ENCODE results near the gene NRF1.

The NRF1 gene

GRCh38 chr7:129754406-129754805 is 142.9 kb downstream of the NRF1 start:
- Histone ChIP-seq H3K4me1 (ENCODE audit: low read length) (no peaks in the 10 kb centered on the region), H3K79me2 (ENCODE audit: low read length) (no peaks in the 10 kb centered on the region), H3K9me2 (replicated peaks; ENCODE audit: insufficient read depth, low read length) (no peaks in the 10 kb centered on the region), H3K9me3 (replicated peaks; ENCODE audit: insufficient read depth, low read length) (no peaks in the 10 kb centered on the region), H3K36me3 (replicated peaks; ENCODE audit: insufficient read depth, low read length) (no peaks in the 10 kb centered on the region), H3K27me3 (replicated peaks; ENCODE audit: insufficient read depth, low read length) (no peaks in the 10 kb centered on the region), H4K20me1 (ENCODE audit: insufficient read depth, low read length) (no peaks in the 10 kb centered on the region), H3K27ac (ENCODE audit: low read length) (no peak overlapping the region), H3F3A (ENCODE audit: insufficient read depth, low read length) (no peaks in the 10 kb centered on the region), H2AFZ (ENCODE audit: low read length) (no peak overlapping the region), H3K4me2 (ENCODE audit: low read depth, low read length) (no peak overlapping the region), H3K9ac (ENCODE audit: low read length) (no peak overlapping the region), H3K4me3 (ENCODE audit: low read length) (no peak overlapping the region)
- no peak for DNase-seq
- TF ChIP-seq EZH2phosphoT487 (IDR thresholded peaks at IDR 0.05; ENCODE audit: low read length) (no peak), EZH2 (optimal IDR thresholded peaks at IDR 0.05; ENCODE audit: low read depth, low read length) (no peak), CTCF (IDR thresholded peaks at IDR 0.05; ENCODE audit: low read length) (no peak)

GRCh38 chr7:129757991-129758390 is 146.5 kb downstream of the NRF1 start:
- Histone ChIP-seq H3K27me3 (replicated peaks; ENCODE audit: insufficient read depth, low read length) (no peaks in the 10 kb centered on the region), H3K79me2 (ENCODE audit: low read length) (no peaks in the 10 kb centered on the region), H3F3A (ENCODE audit: insufficient read depth, low read length) (no peaks in the 10 kb centered on the region), H3K36me3 (replicated peaks; ENCODE audit: insufficient read depth, low read length) (no peaks in the 10 kb centered on the region), H3K27ac (ENCODE audit: low read length) (no peak overlapping the region), H3K9ac (ENCODE audit: low read length) (no peak overlapping the region), H3K4me3 (ENCODE audit: low read length) (no peak overlapping the region), H3K4me1 (ENCODE audit: low read length) (no peaks in the 10 kb centered on the region), H3K4me2 (ENCODE audit: low read depth, low read length) (no peak overlapping the region), H3K9me2 (replicated peaks; ENCODE audit: insufficient read depth, low read length) (no peaks in the 10 kb centered on the region), H4K20me1 (ENCODE audit: insufficient read depth, low read length) (no peaks in the 10 kb centered on the region), H3K9me3 (replicated peaks; ENCODE audit: insufficient read depth, low read length) (no peaks in the 10 kb centered on the region), H2AFZ (ENCODE audit: low read length) (no peak overlapping the region)
- DNase-seq, result no peak
- TF ChIP-seq EZH2phosphoT487 (IDR thresholded peaks at IDR 0.05; ENCODE audit: low read length), result no peak
- no peak for TF ChIP-seq CTCF (IDR thresholded peaks at IDR 0.05; ENCODE audit: low read length)
- no peak for TF ChIP-seq EZH2 (optimal IDR thresholded peaks at IDR 0.05; ENCODE audit: low read depth, low read length)

- no peak for DNase-seq
- no peaks in the 10 kb centered on the region for H3K36me3 ChIP-seq (replicated peaks; ENCODE audit: insufficient read depth, low read length)
- H3K27me3 ChIP-seq (replicated peaks; ENCODE audit: insufficient read depth, low read length), result no peaks in the 10 kb centered on the region
- no peaks in the 10 kb centered on the region for H3K9me2 ChIP-seq (replicated peaks; ENCODE audit: insufficient read depth, low read length)
- H3K27ac ChIP-seq (ENCODE audit: low read length), result no peak overlapping the region
- H3K4me3 ChIP-seq (ENCODE audit: low read length), result no peak overlapping the region
- H3K79me2 ChIP-seq (ENCODE audit: low read length), result no peaks in the 10 kb centered on the region
- H3K4me2 ChIP-seq (ENCODE audit: low read depth, low read length), result no peak overlapping the region
- no peaks in the 10 kb centered on the region for H3F3A ChIP-seq (ENCODE audit: insufficient read depth, low read length)
- H2AFZ ChIP-seq (ENCODE audit: low read length), result no peak overlapping the region
- no peak overlapping the region for H3K9ac ChIP-seq (ENCODE audit: low read length)
- H4K20me1 ChIP-seq (ENCODE audit: insufficient read depth, low read length), result no peaks in the 10 kb centered on the region
- no peaks in the 10 kb centered on the region for H3K9me3 ChIP-seq (replicated peaks; ENCODE audit: insufficient read depth, low read length)
- H3K4me1 ChIP-seq (ENCODE audit: low read length), result no peaks in the 10 kb centered on the region
- no peak for TF ChIP-seq EZH2 (optimal IDR thresholded peaks at IDR 0.05; ENCODE audit: low read depth, low read length)
- no peak for TF ChIP-seq EZH2phosphoT487 (IDR thresholded peaks at IDR 0.05; ENCODE audit: low read length)
- TF ChIP-seq CTCF (IDR thresholded peaks at IDR 0.05; ENCODE audit: low read length), result no peak
Observed at GRCh38 chr7:129762387-129762969, 151.0 kb downstream of the NRF1 start.
